ENCODE results near the gene ARHGAP26.
"Not testable (repeated sequence)": the region's sequence is repeated elsewhere in the genome, so short reads cannot be mapped to it uniquely, and the experiment has no call there.

The ARHGAP26 gene

GRCh38 chr5:142989270-142989669 lies 219.1 kb downstream of the ARHGAP26 start:
- not testable (repeated sequence) for DNase-seq (ENCODE audit: low spot score)

DNA sequence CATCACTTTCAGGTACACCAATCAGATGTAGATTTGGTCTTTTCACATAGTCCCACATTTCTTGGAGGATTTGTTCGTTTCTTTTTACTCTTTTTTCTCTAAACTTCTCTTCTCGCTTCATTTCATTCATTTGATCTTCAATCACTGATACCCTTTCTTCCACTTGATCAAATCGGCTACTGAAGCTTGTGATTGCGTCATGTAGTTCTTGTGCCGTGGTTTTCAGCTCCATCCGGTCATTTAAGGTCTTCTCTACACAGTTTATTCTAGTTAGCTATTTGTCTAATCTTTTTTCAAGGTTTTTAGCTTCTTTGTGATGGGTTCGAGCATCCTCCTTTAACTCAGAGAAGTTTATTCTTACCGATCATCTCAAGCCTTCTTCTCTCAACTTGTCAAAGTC lies 219.9 kb downstream of the ARHGAP26 start:
- not testable (repeated sequence) for DNase-seq (ENCODE audit: low spot score)

GRCh38 chr5:142994218-142994617 lies 224.0 kb downstream of the ARHGAP26 start:
- no peak for DNase-seq (ENCODE audit: low spot score)

DNA sequence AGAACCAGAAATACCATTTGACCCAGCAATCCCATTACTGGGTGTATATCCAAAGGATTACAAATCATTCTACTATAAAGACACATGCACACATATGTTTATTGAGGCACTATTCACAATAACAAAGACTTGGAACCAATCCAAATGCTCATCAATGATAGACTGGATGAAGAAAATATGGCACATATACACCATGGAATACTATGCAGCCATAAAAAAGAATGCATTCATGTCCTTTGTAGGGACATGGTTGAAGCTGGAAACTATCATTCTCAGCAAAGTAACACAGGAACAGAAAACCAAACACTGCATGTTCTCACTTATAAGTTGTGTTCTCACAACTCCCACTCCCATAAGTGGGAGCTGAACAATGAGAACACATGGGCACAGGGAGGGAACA lies 225.4 kb downstream of the ARHGAP26 start:
- DNase-seq (ENCODE audit: low spot score), result not testable (repeated sequence)

- no peak for DNase-seq (ENCODE audit: low spot score)
These were observed 227.4 kb downstream of the ARHGAP26 start for GRCh38 chr5:142997591-142997990.

- DNase-seq (ENCODE audit: low spot score), result no peak
These were observed 228.3 kb downstream of the ARHGAP26 start for GRCh38 chr5:142998316-142999020.

- not testable (repeated sequence) for DNase-seq (ENCODE audit: low spot score)
These were observed 230.4 kb downstream of the ARHGAP26 start for GRCh38 chr5:143000551-143000950.

DNA sequence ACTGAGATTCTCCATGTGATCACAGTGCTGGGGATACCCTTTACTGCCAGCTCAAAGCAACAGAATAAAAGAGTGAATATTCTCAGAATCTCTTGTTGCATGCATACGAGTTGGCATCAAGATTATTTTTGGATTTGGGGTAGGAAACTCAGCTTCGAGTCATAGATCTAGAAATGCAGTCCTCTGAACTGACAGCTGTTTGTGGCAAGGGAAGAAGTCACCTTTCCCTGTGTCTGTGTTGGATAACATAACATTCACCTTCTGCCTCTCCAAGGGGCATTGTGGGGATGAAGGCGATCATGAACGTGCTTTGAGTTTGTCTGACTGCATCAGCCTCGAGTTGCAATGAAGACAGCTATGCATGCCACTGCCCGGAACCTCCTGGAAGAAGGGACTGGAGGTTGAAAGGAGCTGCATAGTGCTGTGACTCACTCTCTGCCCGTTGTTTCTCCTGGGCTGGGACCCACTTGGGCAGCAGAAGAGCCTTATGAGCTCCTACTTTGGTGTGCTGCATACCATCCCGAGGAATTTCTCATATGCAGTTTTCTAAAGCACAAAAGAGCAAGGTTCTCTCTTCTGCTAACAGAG lies 231.7 kb downstream of the ARHGAP26 start:
- DNase-seq (ENCODE audit: low spot score), result no peak

GRCh38 chr5:143002459-143003327 lies 232.5 kb downstream of the ARHGAP26 start:
- peak; percentile 23 for DNase-seq (ENCODE audit: low spot score)

GRCh38 chr5:143003328-143003636 lies 233.1 kb downstream of the ARHGAP26 start:
- DNase-seq (ENCODE audit: low spot score), result no peak

GRCh38 chr5:143004361-143005145 lies 234.4 kb downstream of the ARHGAP26 start:
- DNase-seq (ENCODE audit: low spot score), result no peak

- DNase-seq (ENCODE audit: low spot score), result no peak
These were observed 236.3 kb downstream of the ARHGAP26 start for GRCh38 chr5:143006501-143006900.

DNA sequence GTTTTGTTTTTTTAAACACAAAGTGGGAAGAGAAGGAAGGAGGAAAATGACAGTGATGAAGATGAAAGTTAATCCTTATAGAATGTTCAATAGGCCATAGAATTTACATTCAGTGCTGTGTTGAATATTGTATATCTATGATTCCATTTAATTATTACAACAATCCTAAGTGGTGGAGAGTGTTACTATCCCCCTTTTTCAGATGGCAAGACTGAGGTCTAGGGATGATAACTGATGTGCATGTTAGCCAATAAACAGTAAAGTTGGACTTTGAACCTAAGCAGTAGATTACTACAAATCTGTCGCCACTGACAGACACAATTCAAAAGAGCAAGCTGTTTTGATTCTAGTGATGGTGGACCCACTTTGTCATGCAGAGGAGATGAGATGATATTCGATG lies 237.9 kb downstream of the ARHGAP26 start:
- DNase-seq (ENCODE audit: low spot score), result no peak

GRCh38 chr5:143008809-143009521 lies 238.8 kb downstream of the ARHGAP26 start:
- DNase-seq (ENCODE audit: low spot score), result peak; percentile 97

DNA sequence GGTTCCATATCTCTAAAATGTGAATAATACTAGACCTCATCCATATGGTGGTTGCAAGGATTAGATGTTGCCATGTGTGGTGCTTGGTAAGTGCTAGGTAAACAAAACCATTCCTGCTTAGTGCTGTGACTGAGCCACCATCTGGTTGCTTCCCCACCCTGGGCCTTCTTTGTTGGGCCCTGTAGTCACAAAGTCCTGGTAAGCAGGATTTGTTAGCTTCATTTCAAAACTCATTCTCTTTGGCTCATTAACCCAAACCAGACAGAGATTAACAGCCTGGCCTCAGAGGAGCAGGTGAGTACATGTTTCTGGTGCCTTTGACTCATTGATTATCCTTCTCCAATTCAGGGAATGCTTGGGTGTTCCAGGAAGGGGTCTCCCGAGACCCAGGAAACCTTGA lies 240.2 kb downstream of the ARHGAP26 start:
- no peak for DNase-seq (ENCODE audit: low spot score)

GRCh38 chr5:143011585-143011984 lies 241.4 kb downstream of the ARHGAP26 start:
- DNase-seq (ENCODE audit: low spot score), result peak; percentile 18

- no peak for DNase-seq (ENCODE audit: low spot score)
These were observed 243.2 kb downstream of the ARHGAP26 start for GRCh38 chr5:143013176-143013891.

GRCh38 chr5:143014017-143014651 lies 244.0 kb downstream of the ARHGAP26 start:
- DNase-seq (ENCODE audit: low spot score), result no peak

- peak; percentile 39 for DNase-seq (ENCODE audit: low spot score)
These were observed 246.8 kb downstream of the ARHGAP26 start for GRCh38 chr5:143016777-143017516.

- DNase-seq (ENCODE audit: low spot score), result no peak
These were observed 247.4 kb downstream of the ARHGAP26 start for GRCh38 chr5:143017541-143017940.
